D341Med (cell line): ENCODE measurements around the gene DMWD.
A peak's percentile ranks its signal among the peaks of the same experiment; 100 is the strongest.

Experiments used
- DNase-seq: peaks from one replicate; pipeline ENCODE4 v3.0.0; 2012; ENCODE audit warnings: low spot score

The DMWD gene

GRCh38 chr19:45785781-45786532 is 6.7 kb downstream of the DMWD start:
- DNase-seq = no peak

GRCh38 chr19:45785097-45785496 is 7.5 kb downstream of the DMWD start:
- DNase-seq = no peak

GRCh38 chr19:45784096-45784495 is 8.5 kb downstream of the DMWD start:
- no peak for DNase-seq

GRCh38 chr19:45782820-45783785 is 9.5 kb downstream of the DMWD start:
- DNase-seq = no peak

- DNase-seq = no peak
Observed at GRCh38 chr19:45782162-45782691, 10.4 kb downstream of the DMWD start, which contains the start of gene DMPK. Gene DMPK (minus strand): TSS chr19:45782490. CDS start chr19:45782352, 138 bp downstream.

- no peak for DNase-seq
Observed at GRCh38 chr19:45781214-45782161, 11.2 kb downstream of the DMWD start.

- DNase-seq = no peak
Observed at GRCh38 chr19:45780448-45781213, 12.0 kb downstream of the DMWD start.

- no peak for DNase-seq
Observed at GRCh38 chr19:45780146-45780447, 12.5 kb downstream of the DMWD start.

GRCh38 chr19:45779231-45780145 is 13.2 kb downstream of the DMWD start:
- DNase-seq = peak; percentile 94

- DNase-seq = no peak
Observed at GRCh38 chr19:45778010-45778661, 14.5 kb downstream of the DMWD start.

GRCh38 chr19:45777395-45777961 is 15.2 kb downstream of the DMWD start:
- DNase-seq = no peak

GRCh38 chr19:45774765-45775164 is 17.9 kb downstream of the DMWD start:
- no peak for DNase-seq

- no peak for DNase-seq
Observed at GRCh38 chr19:45773384-45773783, 19.3 kb downstream of the DMWD start.

GRCh38 chr19:45772912-45773311 is 19.7 kb downstream of the DMWD start:
- no peak for DNase-seq

- DNase-seq = no peak
Observed at GRCh38 chr19:45772130-45772840, 20.4 kb downstream of the DMWD start.

GRCh38 chr19:45771311-45771933 is 21.2 kb downstream of the DMWD start:
- DNase-seq = no peak

- peak; percentile 96 for DNase-seq
Observed at GRCh38 chr19:45770192-45771101, 22.2 kb downstream of the DMWD start.
